GM23248 (cell line): ENCODE data around the gene FAM200A. TPM values are rescaled to one million over a fixed set of nuclear protein-coding genes. Genes with fewer than 3 reads are reported as not detected.
A peak's percentile ranks its signal among the peaks of the same experiment; 100 is the strongest.

ENCODE experiments used
- DNase-seq: peaks from one replicate; pipeline ENCODE4 v3.0.0-alpha.2; 2015
- H2AFZ ChIP-seq: fragments of 200-600 bp; sonication (generic); 2 replicates; pipeline ENCODE4 v1.6.1; 2016; ENCODE audit warnings: antibody characterized with exemption
- H3F3A ChIP-seq: fragments of 200-600 bp; sonication (generic); 2 replicates; pipeline ENCODE4 v1.6.1; 2016; ENCODE audit warnings: mild to moderate bottlenecking, antibody characterized with exemption, mixed run types; ENCODE audit not compliant: insufficient read depth
- H3K27ac ChIP-seq: fragments of 200-600 bp; sonication (generic); 2 replicates; pipeline ENCODE4 v1.5.1; 2016; ENCODE audit warnings: mild to moderate bottlenecking
- H3K27me3 ChIP-seq: fragments of 200-600 bp; sonication (generic); replicated peaks from 2 replicates; pipeline ENCODE4 v1.6.1; 2016; ENCODE audit warnings: mild to moderate bottlenecking; ENCODE audit not compliant: insufficient read depth
- H3K36me3 ChIP-seq: fragments of 200-600 bp; sonication (generic); 2 replicates; pipeline ENCODE4 v1.6.1; 2016; ENCODE audit warnings: low read depth, mild to moderate bottlenecking
- H3K4me1 ChIP-seq: fragments of 200-600 bp; sonication (generic); 2 replicates; pipeline ENCODE4 v1.6.1; 2016; ENCODE audit warnings: mild to moderate bottlenecking; ENCODE audit not compliant: insufficient read depth
- H3K4me2 ChIP-seq: fragments of 200-600 bp; sonication (generic); one replicate; pipeline ENCODE4 v1.6.1; 2016; ENCODE audit warnings: mild to moderate bottlenecking; ENCODE audit not compliant: unreplicated experiment
- H3K4me3 ChIP-seq: fragments of 200-600 bp; sonication (generic); 2 replicates; pipeline ENCODE4 v1.5.1; 2016; ENCODE audit warnings: mild to moderate bottlenecking
- H3K79me2 ChIP-seq: fragments of 200-600 bp; sonication (generic); 2 replicates; pipeline ENCODE4 v1.6.1; 2016; ENCODE audit warnings: mild to moderate bottlenecking; ENCODE audit not compliant: insufficient read depth
- H3K9ac ChIP-seq: fragments of 200-600 bp; sonication (generic); 2 replicates; pipeline ENCODE4 v1.6.1; 2016; ENCODE audit warnings: mild to moderate bottlenecking
- H3K9me2 ChIP-seq: fragments of 200-600 bp; sonication (generic); 2 replicates; pipeline ENCODE4 v1.6.1; 2016; ENCODE audit warnings: mixed run types, mild to moderate bottlenecking, moderate library complexity; ENCODE audit not compliant: insufficient read depth
- H3K9me3 ChIP-seq: fragments of 200-600 bp; sonication (generic); one replicate; pipeline ENCODE4 v1.6.1; 2017; ENCODE audit warnings: low read depth
- H4K20me1 ChIP-seq: fragments of 200-600 bp; sonication (generic); 2 replicates; pipeline ENCODE4 v1.6.0; 2016; ENCODE audit not compliant: insufficient read depth
- EZH2 ChIP-seq: fragments of 200-600 bp; sonication (generic); IDR thresholded peaks from 2 replicates; pipeline ENCODE4 v1.6.1; 2018; ENCODE audit warnings: antibody characterized with exemption, mild to moderate bottlenecking; ENCODE audit not compliant: insufficient read depth, poor library complexity, severe bottlenecking
- EZH2phosphoT487 ChIP-seq: fragments of 200-600 bp; sonication (generic); IDR thresholded peaks from 2 replicates; pipeline ENCODE4 v1.6.1; 2018; ENCODE audit warnings: antibody characterized with exemption, moderate library complexity, mild to moderate bottlenecking, low read depth; ENCODE audit not compliant: insufficient read depth
- WGBS, 2 experiments: methylation state at CpG; one replicate each; pipeline ENCODE4 v1.1.6; 2015 to 2017; ENCODE audit warnings: low lambda C conversion rate in 2 of 2, low coverage in 1 of 2; ENCODE audit errors: missing lambda C conversion rate in 2 of 2; 5-methylcytosine and 5-hydroxymethylcytosine counted together
- in situ Hi-C: fragments of 300-500 bp; cut with MboI; formaldehyde crosslinking; loops from 2 replicates; pipeline ENCODE4 v1.15.0; 2020
- polyA plus RNA-seq: library from polyadenylated mRNA; unstranded; fragments of >200 nt; fragmentation: Nextera tagmentation; extraction: Ambion mirVana; gene quantifications from 2 replicates; pipeline ENCODE4 v1.2.1, GENCODE V29; 2016
- total RNA-seq: library from RNA; depleted of rRNA; stranded (reverse); fragments of >200 nt; shearing (Covaris generic); gene quantifications from 2 replicates; pipeline ENCODE4 v1.2.3, GENCODE V29; 2014

FAM200A gene
- total and polyA plus RNA-seq, 2 experiments from 2014 or later, result 6.2 to 8.2 TPM

- TF ChIP-seq EZH2phosphoT487, result no peak
- no peak for TF ChIP-seq EZH2
- Histone ChIP-seq H2AFZ (no peak overlapping the region), H3K9ac (peak overlapping the region; percentile 17; the same call in 1 of the 2 replicates), H3K9me2 (no peaks in the 10 kb centered on the region), H3K79me2 (peaks cover 80% of the 10 kb centered on the region), H3K4me3 (0 out of 2 replicates have a peak overlapping the region, but pooled peaks have one; percentile 96), H3K36me3 (peaks cover 46% of the 10 kb centered on the region), H3K9me3 (no peaks in the 10 kb centered on the region), H3K4me1 (peaks cover 56% of the 10 kb centered on the region), H3K27me3 (no peaks in the 10 kb centered on the region), H3F3A (peaks cover 65% of the 10 kb centered on the region), H3K27ac (peak overlapping the region; percentile 96; the same call in 1 of the 2 replicates), H3K4me2 (no peak overlapping the region), H4K20me1 (no peaks in the 10 kb centered on the region)
- in situ Hi-C loops, result no loop called here
- WGBS, 2 experiments, result 88 to 90% methylated on average over 7 of the region's 7 CpGs
- no peak for DNase-seq
Measured at GRCh38 chr7:99560834-99561736, 9.2 kb upstream of the FAM200A start.

GRCh38 chr7:99559175-99559915, 7.4 kb upstream of the FAM200A start:
- H3F3A ChIP-seq, result peaks cover 51% of the 10 kb centered on the region
- H3K4me3 ChIP-seq, result peak overlapping the region; percentile 96
- H3K4me2 ChIP-seq, result peak overlapping the region; percentile 84
- H3K9me3 ChIP-seq, result no peaks in the 10 kb centered on the region
- DNase-seq, result peak; percentile 58
- H4K20me1 ChIP-seq, result no peaks in the 10 kb centered on the region
- WGBS, 2 experiments, result 15 to 23% methylated on average over 26 to 31 of the region's 31 CpGs
- peak overlapping the region; percentile 93 for H2AFZ ChIP-seq
- TF ChIP-seq EZH2phosphoT487 (no peak), EZH2 (no peak)
- H3K4me1 ChIP-seq, result peaks cover 49% of the 10 kb centered on the region
- peak overlapping the region; percentile 98 for H3K9ac ChIP-seq
- H3K27me3 ChIP-seq, result no peaks in the 10 kb centered on the region
- peaks cover 71% of the 10 kb centered on the region for H3K79me2 ChIP-seq
- in situ Hi-C loops, result no loop called here
- no peaks in the 10 kb centered on the region for H3K9me2 ChIP-seq
- H3K27ac ChIP-seq, result peak overlapping the region; percentile 96
- peaks cover 31% of the 10 kb centered on the region for H3K36me3 ChIP-seq

- peaks cover 74% of the 10 kb centered on the region for H3K79me2 ChIP-seq
- peak within 1 kb of the TSS; percentile 98 for H3K9ac ChIP-seq
- peaks cover 25% of the 10 kb centered on the region for H3K36me3 ChIP-seq
- H3K4me3 ChIP-seq, result peak within 1 kb of the TSS; percentile 96
- H3K27me3 ChIP-seq, result no peaks in the 10 kb centered on the region
- no peaks in the 10 kb centered on the region for H4K20me1 ChIP-seq
- no peaks in the 10 kb centered on the region for H3K9me2 ChIP-seq
- 1 to 2% methylated on average over 66 to 73 of the region's 73 CpGs for WGBS, 2 experiments
- H3K4me2 ChIP-seq, result peak within 1 kb of the TSS; percentile 84
- H3K9me3 ChIP-seq, result no peaks in the 10 kb centered on the region
- H2AFZ ChIP-seq, result peak within 1 kb of the TSS; percentile 93
- TF ChIP-seq EZH2 (no peak), EZH2phosphoT487 (no peak)
- H3K27ac ChIP-seq, result peak within 1 kb of the TSS; percentile 96
- DNase-seq, result peak; percentile 88
- in situ Hi-C loops, result no loop called here
- peaks cover 43% of the 10 kb centered on the region for H3F3A ChIP-seq
- peaks cover 41% of the 10 kb centered on the region for H3K4me1 ChIP-seq
Measured at GRCh38 chr7:99558306-99559174, 6.6 kb upstream of the FAM200A start, which contains the start of gene ZNF655. Gene ZNF655 (plus strand): TSS chr7:99558642. CDS start chr7:99560560, 1,918 bp downstream.

DNA sequence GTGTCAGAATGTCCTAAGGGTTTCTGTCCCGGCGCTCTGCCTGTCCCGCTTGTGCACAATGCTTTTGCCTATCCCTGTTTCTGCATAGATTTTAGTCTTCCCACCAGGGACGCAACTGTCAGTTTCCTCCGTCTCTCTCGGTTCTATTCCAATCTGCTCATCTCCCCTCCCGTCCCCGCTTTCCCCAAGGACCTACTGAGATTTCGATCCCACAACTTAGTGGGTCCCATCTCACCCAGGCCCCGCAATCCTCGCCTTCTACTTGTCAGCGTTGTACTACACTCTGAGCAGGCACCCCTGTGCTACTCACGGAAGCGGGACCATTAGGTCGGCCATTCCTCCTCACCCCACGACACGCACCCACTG, 6.0 kb upstream of the FAM200A start:
- Histone ChIP-seq H2AFZ (peak overlapping the region; percentile 93), H3K9me3 (no peaks in the 10 kb centered on the region), H3K27ac (peak overlapping the region; percentile 96), H3K79me2 (peaks cover 79% of the 10 kb centered on the region), H3K9ac (peak overlapping the region; percentile 98), H4K20me1 (no peaks in the 10 kb centered on the region), H3K4me1 (peaks cover 35% of the 10 kb centered on the region), H3K9me2 (no peaks in the 10 kb centered on the region), H3K4me3 (peak overlapping the region; percentile 96), H3K4me2 (peak overlapping the region; percentile 84), H3K27me3 (no peaks in the 10 kb centered on the region), H3K36me3 (peaks cover 25% of the 10 kb centered on the region), H3F3A (peaks cover 39% of the 10 kb centered on the region)
- DNase-seq, result no peak
- TF ChIP-seq EZH2phosphoT487, result no peak
- TF ChIP-seq EZH2, result no peak
- WGBS, 2 experiments, result 1 to 3% methylated on average over 17 of the region's 17 CpGs
- in situ Hi-C loops, result no loop called here
